ENCODE results near the gene LRRC4C.

GRCh38 chr11:41483956-41484355 is 24.5 kb upstream of the LRRC4C start:
- TF ChIP-seq CTCF (IDR thresholded peaks at IDR 0.05) = no peak
- TF ChIP-seq EP300 (IDR thresholded peaks at IDR 0.05) = no peak
- TF ChIP-seq POLR2A (IDR thresholded peaks at IDR 0.05) = no peak
- TF ChIP-seq POLR2AphosphoS5 (IDR thresholded peaks at IDR 0.05) = no peak

All from gastroesophageal sphincter (tissue), 3 donors.